Esophagus muscularis mucosa (tissue), 4 donors: ENCODE measurements around the gene QDPR.

Source experiments
- CTCF ChIP-seq, 3 experiments: fragments of 200-600 bp in 2 of 3; fragments of 450-650 bp in 1 of 3; sonication (generic) in 2 of 3; IDR thresholded peaks; one replicate each; pipeline ENCODE4 v1.5.1; 2017 to 2019; ENCODE audit warnings: antibody characterized with exemption in 3 of 3, mild to moderate bottlenecking in 2 of 3, moderate library complexity in 1 of 3
- EP300 ChIP-seq: sonication (generic); formaldehyde crosslinking; IDR thresholded peaks from one replicate; pipeline ENCODE4 v1.6.1; 2017; ENCODE audit warnings: antibody characterized with exemption
- POLR2AphosphoS5 ChIP-seq, 2 donors: sonication (generic); formaldehyde crosslinking; IDR thresholded peaks; one replicate each; pipeline ENCODE4 v1.6.1; 2017; ENCODE audit warnings: antibody characterized with exemption in 2 of 2

GRCh38 chr4:17544205-17544604 is 32.3 kb upstream of the QDPR start:
- no peak for TF ChIP-seq EP300
- no peak for TF ChIP-seq POLR2AphosphoS5 (IDR thresholded peaks at IDR 0.05)
- no peak for TF ChIP-seq CTCF (IDR thresholded peaks at IDR 0.05)
